Mucosa of descending colon (tissue), 3 donors: ENCODE measurements around the gene CFL1. TPM values are rescaled to one million over a fixed set of nuclear protein-coding genes. Genes with fewer than 3 reads are reported as not detected.

Experiments used
- ATAC-seq: fragments of 200-7000 bp; cut with Tn5 transposase; one replicate; pipeline ENCODE4 v1.9.1; 2020; ENCODE audit warnings: mild to moderate bottlenecking, moderate library complexity
- DNase-seq, 3 donors: peaks; one replicate each; pipeline ENCODE4 v3.0.0-alpha.2; 2020
- H3K36me3 ChIP-seq: fragments of 200-600 bp; one replicate; pipeline ENCODE4 v1.8.0; 2021; ENCODE audit warnings: low read depth, mild to moderate bottlenecking
- H3K4me1 ChIP-seq: fragments of 200-600 bp; one replicate; pipeline ENCODE4 v1.8.0; 2021; ENCODE audit warnings: low read depth, mild to moderate bottlenecking
- H3K4me3 ChIP-seq: fragments of 200-600 bp; one replicate; pipeline ENCODE4 v1.8.0; 2021; ENCODE audit warnings: mild to moderate bottlenecking
- H3K9me3 ChIP-seq: fragments of 200-600 bp; one replicate; pipeline ENCODE4 v1.8.0; 2021; ENCODE audit warnings: mild to moderate bottlenecking
- intact Hi-C, 2 donors: fragments of 100-400 bp; cut with DNase I in 1 of 2; cut with micrococcal nuclease in 1 of 2; formaldehyde crosslinking; loops; one replicate each; pipeline versions ENCODE4 v1.11.0 to v1.11.1; 2022; cut with DNase I, micrococcal nuclease
- total RNA-seq, 3 donors: library from RNA; stranded (reverse); fragmentation: NEBNext Ultra II Directional in 2 of 3; extraction: Animal tissue kit (Norgen Biotek cat#: 25700) in 2 of 3; gene quantifications; one replicate each; pipeline versions ENCODE4 v1.2.1 to v1.2.4, GENCODE V29; 2021 to 2023
- TF ChIP-seq, protein P1 (sequence below): fragments of 200-600 bp; IDR thresholded peaks from one replicate; pipeline ENCODE4 v1.8.0; 2022; ENCODE audit warnings: antibody characterized with exemption, mild to moderate bottlenecking
- donor health status: DM: no; HTN: no; CAD: no; lungs with moderate emphysema.
- donor health status: DM: no; HTN: no; CAD: no.
- donor health status: DM: no; HTN: yes; CAD: no.

CFL1 gene
- total RNA-seq, 3 donors from 2014 or later, result 1,004 to 2,046 (median 1,725) TPM

DNA sequence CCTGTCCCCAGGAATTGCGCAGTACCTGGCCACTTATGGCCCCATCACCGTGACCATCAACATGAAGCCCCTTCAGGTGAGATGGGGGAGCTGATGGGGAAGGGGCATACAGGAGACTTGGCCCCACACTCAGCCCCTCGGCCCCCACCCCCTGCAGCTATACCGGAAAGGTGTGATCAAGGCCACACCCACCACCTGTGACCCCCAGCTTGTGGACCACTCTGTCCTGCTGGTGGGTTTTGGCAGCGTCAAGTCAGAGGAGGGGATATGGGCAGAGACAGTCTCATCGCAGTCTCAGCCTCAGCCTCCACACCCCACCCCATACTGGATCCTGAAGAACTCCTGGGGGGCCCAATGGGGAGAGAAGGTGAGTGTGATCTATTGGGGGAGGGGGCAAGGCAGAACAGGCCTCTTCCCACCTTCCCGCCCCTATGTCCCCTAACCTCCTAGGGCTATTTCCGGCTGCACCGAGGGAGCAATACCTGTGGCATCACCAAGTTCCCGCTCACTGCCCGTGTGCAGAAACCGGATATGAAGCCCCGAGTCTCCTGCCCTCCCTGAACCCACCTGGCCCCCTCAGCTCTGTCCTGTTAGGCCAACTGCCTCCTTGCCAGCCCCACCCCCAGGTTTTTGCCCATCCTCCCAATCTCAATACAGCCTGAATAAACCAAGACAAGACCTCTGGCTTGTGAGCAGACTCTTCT is 25.2 kb upstream of the CFL1 start:
- TF ChIP-seq, protein P1, sequence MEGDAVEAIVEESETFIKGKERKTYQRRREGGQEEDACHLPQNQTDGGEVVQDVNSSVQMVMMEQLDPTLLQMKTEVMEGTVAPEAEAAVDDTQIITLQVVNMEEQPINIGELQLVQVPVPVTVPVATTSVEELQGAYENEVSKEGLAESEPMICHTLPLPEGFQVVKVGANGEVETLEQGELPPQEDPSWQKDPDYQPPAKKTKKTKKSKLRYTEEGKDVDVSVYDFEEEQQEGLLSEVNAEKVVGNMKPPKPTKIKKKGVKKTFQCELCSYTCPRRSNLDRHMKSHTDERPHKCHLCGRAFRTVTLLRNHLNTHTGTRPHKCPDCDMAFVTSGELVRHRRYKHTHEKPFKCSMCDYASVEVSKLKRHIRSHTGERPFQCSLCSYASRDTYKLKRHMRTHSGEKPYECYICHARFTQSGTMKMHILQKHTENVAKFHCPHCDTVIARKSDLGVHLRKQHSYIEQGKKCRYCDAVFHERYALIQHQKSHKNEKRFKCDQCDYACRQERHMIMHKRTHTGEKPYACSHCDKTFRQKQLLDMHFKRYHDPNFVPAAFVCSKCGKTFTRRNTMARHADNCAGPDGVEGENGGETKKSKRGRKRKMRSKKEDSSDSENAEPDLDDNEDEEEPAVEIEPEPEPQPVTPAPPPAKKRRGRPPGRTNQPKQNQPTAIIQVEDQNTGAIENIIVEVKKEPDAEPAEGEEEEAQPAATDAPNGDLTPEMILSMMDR, result no peak
- Histone ChIP-seq H3K36me3 (no peaks in the 10 kb centered on the region), H3K4me3 (no peak overlapping the region), H3K9me3 (no peaks in the 10 kb centered on the region), H3K4me1 (peaks cover 13% of the 10 kb centered on the region)
- intact Hi-C loops, result loop anchor here (10.0 kb wide), 1 partner anchor 102 kb away; no protein-coding TSS in a partner anchor
- ATAC-seq (no peak), DNase-seq (peak in 2 of 3 donors; percentile 3 to 27)

DNA sequence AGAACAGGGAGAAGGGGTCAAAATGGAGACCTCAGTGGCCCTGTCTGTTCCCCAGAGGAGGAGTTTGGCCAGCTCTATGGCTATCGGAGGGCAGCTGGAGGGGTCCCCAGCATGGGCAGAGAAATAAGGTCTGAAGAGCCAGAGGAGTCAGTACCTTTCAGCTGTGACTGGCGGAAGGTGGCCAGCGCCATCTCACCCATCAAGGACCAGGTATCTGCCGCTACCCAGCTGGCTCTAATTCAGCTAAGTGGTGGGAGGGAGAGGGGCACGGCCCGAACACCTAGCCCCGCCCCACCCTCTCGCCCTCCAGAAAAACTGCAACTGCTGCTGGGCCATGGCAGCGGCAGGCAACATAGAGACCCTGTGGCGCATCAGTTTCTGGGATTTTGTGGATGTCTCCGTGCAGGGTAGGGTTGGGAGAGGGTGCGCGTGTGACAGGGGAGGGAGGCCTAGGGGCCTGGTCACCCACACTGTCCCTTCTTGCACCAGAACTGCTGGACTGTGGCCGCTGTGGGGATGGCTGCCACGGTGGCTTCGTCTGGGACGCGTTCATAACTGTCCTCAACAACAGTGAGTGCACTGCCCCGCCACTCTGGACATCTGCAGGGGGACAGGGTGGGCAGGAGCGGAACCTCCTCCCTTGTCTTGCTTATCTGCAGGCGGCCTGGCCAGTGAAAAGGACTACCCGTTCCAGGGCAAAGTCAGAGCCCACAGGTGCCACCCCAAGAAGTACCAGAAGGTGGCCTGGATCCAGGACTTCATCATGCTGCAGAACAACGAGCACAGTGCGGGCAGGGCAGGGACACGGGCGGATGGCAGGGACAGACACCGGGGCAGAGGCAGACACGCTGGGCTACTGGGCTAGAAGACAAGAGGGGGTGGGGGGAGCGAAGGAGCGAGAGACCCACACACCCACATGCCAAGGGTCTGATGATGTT is 24.4 kb upstream of the CFL1 start:
- no peaks in the 10 kb centered on the region for H3K9me3 ChIP-seq
- intact Hi-C loops, result loop anchor here (10.0 kb wide), 1 partner anchor 102 kb away; no protein-coding TSS in a partner anchor
- peak in 1 of 3 donors; percentile 15 for DNase-seq
- peaks cover 7% of the 10 kb centered on the region for H3K4me1 ChIP-seq
- TF ChIP-seq, protein P1, result no peak
- no peaks in the 10 kb centered on the region for H3K36me3 ChIP-seq
- no peak overlapping the region for H3K4me3 ChIP-seq
- ATAC-seq, result no peak

DNA sequence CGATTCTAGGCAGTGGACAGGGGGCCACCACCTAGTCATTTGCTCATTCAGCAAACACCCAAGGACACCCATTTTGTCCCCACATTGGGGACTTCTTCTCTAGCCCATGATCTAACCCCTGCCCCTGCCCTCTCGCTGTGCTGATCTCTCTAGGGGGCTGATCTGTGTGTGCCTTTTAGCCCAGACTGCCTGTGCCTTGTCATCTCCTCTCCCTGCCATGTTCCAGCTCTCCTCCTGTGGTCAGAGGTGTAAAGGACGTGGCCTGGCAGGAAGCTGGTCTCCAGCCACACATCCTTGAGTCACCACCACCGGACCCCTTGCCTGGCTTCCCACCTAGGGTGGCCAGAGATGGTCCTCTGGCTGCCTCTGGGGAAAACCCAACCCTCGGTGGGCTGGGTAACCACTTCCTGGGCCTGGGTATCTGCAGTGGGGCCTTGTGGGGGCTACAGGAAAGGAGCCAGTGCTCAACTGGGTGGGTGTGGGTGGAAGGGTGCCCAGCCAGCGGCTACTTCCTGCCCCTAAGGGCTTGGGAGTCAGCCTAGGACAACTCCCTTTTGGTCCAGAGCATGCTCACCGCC is 23.0 kb upstream of the CFL1 start:
- peaks cover 2% of the 10 kb centered on the region for H3K4me1 ChIP-seq
- no peak overlapping the region for H3K4me3 ChIP-seq
- ATAC-seq (no peak), DNase-seq (no peak)
- intact Hi-C loops, result loop anchor here (10.0 kb wide), 1 partner anchor 104 kb away; no protein-coding TSS in a partner anchor
- TF ChIP-seq, protein P1, result no peak
- no peaks in the 10 kb centered on the region for H3K9me3 ChIP-seq
- no peaks in the 10 kb centered on the region for H3K36me3 ChIP-seq

DNA sequence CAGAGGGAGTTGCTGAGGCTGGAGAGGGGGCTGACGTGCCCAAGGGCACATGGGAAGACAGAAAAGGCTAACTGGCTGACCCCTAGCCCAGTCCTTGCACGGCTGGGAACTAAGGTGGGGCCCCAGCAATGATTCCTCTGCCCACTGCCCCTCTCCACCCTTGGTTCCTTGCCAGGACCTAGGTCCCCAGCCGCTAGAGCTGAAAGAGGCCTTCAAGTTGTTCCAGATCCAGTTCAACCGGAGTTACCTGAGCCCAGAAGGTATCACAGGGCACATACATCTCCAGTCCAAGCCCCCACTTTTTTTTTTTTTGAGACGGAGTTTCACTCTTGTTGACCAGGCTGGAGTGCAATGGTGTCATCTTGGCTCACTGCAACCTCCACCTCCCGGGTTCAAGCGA is 22.0 kb upstream of the CFL1 start:
- ATAC-seq, result no peak
- TF ChIP-seq, protein P1, result no peak
- peaks cover 2% of the 10 kb centered on the region for H3K4me1 ChIP-seq
- H3K36me3 ChIP-seq, result no peaks in the 10 kb centered on the region
- intact Hi-C loops, result loop anchor here (10.0 kb wide), 1 partner anchor 105 kb away; no protein-coding TSS in a partner anchor
- no peaks in the 10 kb centered on the region for H3K9me3 ChIP-seq
- H3K4me3 ChIP-seq, result no peak overlapping the region
- no peak for DNase-seq

DNA sequence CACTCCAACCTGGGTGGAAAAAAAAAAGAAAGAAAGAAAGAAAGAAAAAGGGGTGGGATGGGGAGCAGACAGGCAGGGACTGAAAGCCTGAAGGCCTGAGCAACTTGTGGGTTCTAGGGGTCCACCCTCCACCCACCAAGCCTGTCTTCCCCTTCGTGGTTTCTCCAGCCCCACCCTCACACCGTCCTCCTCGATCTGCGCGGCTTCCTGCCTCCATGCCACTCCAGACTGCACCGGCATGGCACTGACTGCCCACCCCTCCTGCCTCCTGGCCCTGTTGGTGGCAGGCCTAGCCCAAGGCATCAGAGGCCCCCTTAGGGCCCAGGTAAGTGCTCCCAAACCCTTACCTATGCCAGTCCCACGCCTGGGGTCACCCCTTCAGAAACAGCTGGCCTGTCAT is 21.6 kb upstream of the CFL1 start, which contains the start of gene CTSW:
CTSW (plus strand) TSS at position 221 of the 400 bp plus-strand sequence; CDS start at position 239, 18 bp downstream.
- intact Hi-C loops, result loop anchor here (10.0 kb wide), 1 partner anchor 105 kb away; no protein-coding TSS in a partner anchor

More for the DNA sequence above, 21.6 kb upstream of the CFL1 start, which contains the start of gene CTSW:
- DNase-seq (peak in 1 of 3 donors; percentile 51), ATAC-seq (peak; percentile 38)
- Histone ChIP-seq H3K9me3 (no peaks in the 10 kb centered on the region), H3K4me3 (no peak within 1 kb of the TSS), H3K36me3 (no peaks in the 10 kb centered on the region), H3K4me1 (no peaks in the 10 kb centered on the region)
- TF ChIP-seq, protein P1, result no peak
